Brain microvascular endothelial cell (primary cell): ENCODE results near the gene UHRF2.
"Not testable (repeated sequence)": the region's sequence is repeated elsewhere in the genome, so short reads cannot be mapped to it uniquely, and the experiment has no call there.

Experiments
- DNase-seq: peaks from one replicate; pipeline ENCODE4 v3.0.0-alpha.2; 2020
- H3K27ac ChIP-seq: fragments of 250-450 bp; sonication (Bioruptor Pico); 2 replicates; pipeline ENCODE4 v1.5.1; 2020; ENCODE audit warnings: mild to moderate bottlenecking, moderate library complexity
- H3K27me3 ChIP-seq: fragments of 250-450 bp; sonication (Bioruptor Pico); replicated peaks from 2 replicates; pipeline ENCODE4 v1.5.1; 2020; ENCODE audit warnings: mild to moderate bottlenecking
- H3K36me3 ChIP-seq: fragments of 250-450 bp; sonication (Bioruptor Pico); replicated peaks from 2 replicates; pipeline ENCODE4 v1.5.1; 2020; ENCODE audit warnings: mild to moderate bottlenecking
- H3K4me3 ChIP-seq: 2 replicates; pipeline ENCODE4 v1.5.1; 2011; ENCODE audit warnings: low read depth, mild to moderate bottlenecking, control low read depth, low read length, moderate library complexity
- CTCF ChIP-seq: IDR thresholded peaks from 2 replicates; pipeline ENCODE4 v1.5.1; 2011; ENCODE audit warnings: low read depth, mild to moderate bottlenecking, moderate library complexity, low read length, control low read depth, inconsistent platforms; ENCODE audit errors: missing control alignments
- in situ Hi-C: cut with HindIII; loops from 2 replicates; pipeline ENCODE4 v1.10.0; 2017; ENCODE audit warnings: low sequenced_read_pairs, low pct_ligation_motif_present

UHRF2 gene, protein sequence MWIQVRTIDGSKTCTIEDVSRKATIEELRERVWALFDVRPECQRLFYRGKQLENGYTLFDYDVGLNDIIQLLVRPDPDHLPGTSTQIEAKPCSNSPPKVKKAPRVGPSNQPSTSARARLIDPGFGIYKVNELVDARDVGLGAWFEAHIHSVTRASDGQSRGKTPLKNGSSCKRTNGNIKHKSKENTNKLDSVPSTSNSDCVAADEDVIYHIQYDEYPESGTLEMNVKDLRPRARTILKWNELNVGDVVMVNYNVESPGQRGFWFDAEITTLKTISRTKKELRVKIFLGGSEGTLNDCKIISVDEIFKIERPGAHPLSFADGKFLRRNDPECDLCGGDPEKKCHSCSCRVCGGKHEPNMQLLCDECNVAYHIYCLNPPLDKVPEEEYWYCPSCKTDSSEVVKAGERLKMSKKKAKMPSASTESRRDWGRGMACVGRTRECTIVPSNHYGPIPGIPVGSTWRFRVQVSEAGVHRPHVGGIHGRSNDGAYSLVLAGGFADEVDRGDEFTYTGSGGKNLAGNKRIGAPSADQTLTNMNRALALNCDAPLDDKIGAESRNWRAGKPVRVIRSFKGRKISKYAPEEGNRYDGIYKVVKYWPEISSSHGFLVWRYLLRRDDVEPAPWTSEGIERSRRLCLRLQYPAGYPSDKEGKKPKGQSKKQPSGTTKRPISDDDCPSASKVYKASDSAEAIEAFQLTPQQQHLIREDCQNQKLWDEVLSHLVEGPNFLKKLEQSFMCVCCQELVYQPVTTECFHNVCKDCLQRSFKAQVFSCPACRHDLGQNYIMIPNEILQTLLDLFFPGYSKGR

DNA sequence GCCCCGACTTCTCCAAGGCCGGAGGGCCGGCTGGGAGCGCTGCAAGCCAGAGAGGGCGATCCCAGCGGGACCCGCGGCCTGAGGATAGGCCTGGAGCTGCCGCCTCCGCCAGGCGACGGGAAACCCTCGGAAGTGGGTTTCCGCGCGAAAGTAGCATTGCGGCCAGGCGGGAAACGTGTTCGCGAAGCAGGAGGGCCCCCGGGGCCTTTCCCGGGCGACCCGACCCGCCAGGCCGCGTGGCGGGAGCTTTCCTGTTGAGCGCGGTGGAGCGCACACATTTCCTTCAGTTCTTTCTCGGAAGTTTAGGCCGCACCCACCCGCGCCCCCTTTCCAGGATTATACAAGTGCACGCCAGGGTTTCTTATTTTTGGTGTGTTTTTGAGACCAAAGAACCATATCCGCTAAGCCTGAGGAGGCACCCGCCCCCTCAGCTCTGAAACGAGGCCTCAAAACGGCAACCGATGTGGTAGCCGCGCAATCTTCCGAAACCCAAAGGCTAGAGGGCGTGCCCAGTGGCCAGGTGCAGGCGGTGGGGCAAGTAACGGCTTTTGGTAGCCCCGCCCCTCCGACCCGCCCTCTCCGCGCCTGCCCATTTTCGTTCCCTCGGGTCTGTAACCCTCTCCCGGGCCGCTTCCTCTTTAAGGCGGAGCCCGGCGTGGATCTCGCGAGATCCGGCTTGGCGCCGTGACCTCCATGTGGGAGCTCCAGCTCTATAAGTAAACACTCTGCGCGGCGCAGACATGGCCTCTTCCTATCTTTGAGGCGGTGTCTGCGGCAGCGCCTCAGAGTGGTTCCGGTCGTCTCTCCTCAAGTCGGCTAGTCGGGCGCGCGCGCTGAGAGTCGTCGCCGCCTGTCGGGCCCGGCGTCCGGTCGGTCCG lies at the start of gene UHRF2:
UHRF2 (plus strand) TSS at position 713 of the 878 bp plus-strand sequence. CDS start 292 bp downstream, outside the sequence.
- Histone ChIP-seq H3K27me3 (no peaks in the 10 kb centered on the region), H3K36me3 (no peaks in the 10 kb centered on the region), H3K4me3 (peak within 1 kb of the TSS; percentile 86), H3K27ac (peak within 1 kb of the TSS; percentile 48)
- in situ Hi-C loops = loop anchor here (25.0 kb wide), 1 partner anchor 100 kb away; no protein-coding TSS in a partner anchor
- DNase-seq = peak; percentile 97
- TF ChIP-seq CTCF = no peak

DNA sequence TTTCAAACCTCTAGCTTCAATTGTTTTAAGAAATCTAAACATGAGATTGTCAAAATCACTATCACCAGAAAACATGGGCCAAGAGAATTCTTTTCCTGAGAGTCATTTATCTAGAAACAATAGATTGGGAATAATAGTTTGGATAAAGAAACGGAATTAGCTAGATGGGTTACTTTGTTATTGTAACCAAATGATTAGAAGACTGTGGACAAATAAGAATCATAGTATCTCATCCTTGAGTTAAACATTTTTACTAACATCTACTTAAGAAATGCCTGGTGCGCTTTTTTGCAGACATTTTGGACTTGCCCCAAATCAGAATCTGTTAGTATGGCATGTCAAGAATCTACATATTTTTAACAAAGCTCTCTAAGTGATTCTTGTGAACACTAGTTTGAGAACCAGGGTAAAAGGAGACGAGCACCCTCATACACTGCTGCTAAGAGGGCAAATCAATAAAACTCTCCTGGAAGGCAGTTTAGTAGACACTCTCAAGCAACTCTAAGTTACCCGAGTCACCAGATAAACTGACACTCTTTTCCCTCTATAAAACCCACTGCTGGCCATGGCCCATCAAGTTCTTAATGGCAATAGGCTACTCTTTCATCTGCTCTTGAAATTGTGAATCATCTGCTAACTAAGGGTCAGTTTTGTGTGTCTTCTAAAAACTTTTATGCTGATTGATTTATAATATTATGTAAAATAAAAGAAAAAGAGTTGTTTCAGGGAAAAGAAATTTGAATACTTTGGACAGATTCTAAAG lies 45.7 kb upstream of the UHRF2 start:
- Histone ChIP-seq H3K4me3 (no peak overlapping the region), H3K27ac (no peak overlapping the region), H3K27me3 (no peaks in the 10 kb centered on the region), H3K36me3 (no peaks in the 10 kb centered on the region)
- in situ Hi-C loops = no loop called here
- no peak for TF ChIP-seq CTCF
- DNase-seq = no peak

GRCh38 chr9:6368831-6369230 lies 44.2 kb upstream of the UHRF2 start:
- DNase-seq = no peak
- in situ Hi-C loops = no loop called here
- H3K4me3 ChIP-seq = no peak overlapping the region

DNA sequence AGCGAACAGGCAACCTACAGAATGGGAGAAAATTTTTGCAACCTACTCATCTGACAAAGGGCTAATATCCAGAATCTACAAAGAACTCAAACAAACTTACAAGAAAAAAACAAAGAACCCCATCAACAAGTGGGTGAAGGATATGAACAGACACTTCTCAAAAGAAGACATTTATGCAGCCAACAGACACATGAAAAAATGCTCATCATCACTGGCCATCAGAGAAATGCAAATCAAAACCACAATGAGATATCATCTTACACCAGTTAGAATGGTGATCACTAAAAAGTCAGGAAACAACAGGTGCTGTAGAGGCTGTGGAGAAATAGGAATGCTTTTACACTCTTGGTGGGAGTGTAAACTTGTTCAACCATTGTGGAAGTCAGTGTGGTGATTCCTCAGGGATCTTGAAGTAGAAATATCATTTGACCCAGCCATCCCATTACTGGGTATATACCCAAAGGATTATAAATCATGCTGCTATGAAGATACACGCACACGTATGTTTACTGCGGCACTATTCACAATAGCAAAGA lies 31.5 kb upstream of the UHRF2 start:
- H3K27ac ChIP-seq, H3K27me3 ChIP-seq, H3K36me3 ChIP-seq, DNase-seq, H3K4me3 ChIP-seq, in situ Hi-C loops: not testable (repeated sequence)

More at GRCh38 chr9:6368831-6369230, 44.2 kb upstream of the UHRF2 start:
- Histone ChIP-seq H3K36me3 (no peaks in the 10 kb centered on the region), H3K27ac (no peak overlapping the region), H3K27me3 (no peaks in the 10 kb centered on the region)
- no peak for TF ChIP-seq CTCF

DNA sequence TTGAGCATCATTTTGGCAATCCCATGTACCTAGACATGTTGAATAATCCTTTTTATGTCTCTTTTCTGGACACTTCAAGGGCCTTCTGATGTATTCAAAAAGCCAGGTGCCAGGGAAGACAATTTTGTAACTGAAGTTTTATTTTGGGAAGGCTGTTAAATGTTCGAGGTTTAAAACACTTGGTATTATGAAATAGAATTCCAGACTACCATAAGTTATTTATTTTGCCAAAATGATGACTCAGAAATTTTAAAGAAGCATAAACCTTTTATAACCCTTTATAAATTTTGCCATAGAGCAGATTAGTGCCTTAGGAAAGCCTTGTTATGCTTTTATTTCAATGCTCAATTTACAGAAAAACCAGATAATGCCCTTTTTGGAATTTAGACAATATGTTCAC lies 30.3 kb upstream of the UHRF2 start:
- in situ Hi-C loops = no loop called here
- TF ChIP-seq CTCF = no peak

More for the DNA sequence above, 30.3 kb upstream of the UHRF2 start:
- Histone ChIP-seq H3K27me3 (no peaks in the 10 kb centered on the region), H3K27ac (no peak overlapping the region), H3K4me3 (no peak overlapping the region), H3K36me3 (no peaks in the 10 kb centered on the region)
- DNase-seq = no peak
